ENCODE results near the gene MED13L.

MED13L gene

GRCh38 chr12:116259800-116260577 is 17.5 kb downstream of the MED13L start:
- TF ChIP-seq CTCF (IDR thresholded peaks at IDR 0.05; ENCODE audit: extremely low read depth, missing control alignments), result no peak
- DNase-seq (ENCODE audit: low spot score), result no peak

- DNase-seq (ENCODE audit: low spot score), result no peak
- no peak for TF ChIP-seq CTCF (IDR thresholded peaks at IDR 0.05; ENCODE audit: extremely low read depth, missing control alignments)
These were observed 19.7 kb downstream of the MED13L start for GRCh38 chr12:116257826-116258225.

- no peak for TF ChIP-seq CTCF (IDR thresholded peaks at IDR 0.05; ENCODE audit: extremely low read depth, missing control alignments)
- DNase-seq (ENCODE audit: low spot score), result no peak
These were observed 20.3 kb downstream of the MED13L start for GRCh38 chr12:116257215-116257614.

- DNase-seq (ENCODE audit: low spot score), result no peak
- no peak for TF ChIP-seq CTCF (IDR thresholded peaks at IDR 0.05; ENCODE audit: extremely low read depth, missing control alignments)
These were observed 27.6 kb downstream of the MED13L start for GRCh38 chr12:116249938-116250337.

- no peak for DNase-seq (ENCODE audit: low spot score)
- no peak for TF ChIP-seq CTCF (IDR thresholded peaks at IDR 0.05; ENCODE audit: extremely low read depth, missing control alignments)
These were observed 28.6 kb downstream of the MED13L start for GRCh38 chr12:116248930-116249329.

- no peak for DNase-seq (ENCODE audit: low spot score)
- TF ChIP-seq CTCF (IDR thresholded peaks at IDR 0.05; ENCODE audit: extremely low read depth, missing control alignments), result no peak
These were observed 29.1 kb downstream of the MED13L start for GRCh38 chr12:116248433-116248832.

GRCh38 chr12:116247377-116247776 is 30.1 kb downstream of the MED13L start:
- TF ChIP-seq CTCF (IDR thresholded peaks at IDR 0.05; ENCODE audit: extremely low read depth, missing control alignments), result no peak
- DNase-seq (ENCODE audit: low spot score), result no peak

Data from GM20000 (cell line).